GM12878 (cell line): ENCODE data around the gene TNFSF8. TPM values are rescaled to one million over a fixed set of nuclear protein-coding genes. Genes with fewer than 3 reads are reported as not detected.
A peak's percentile ranks its signal among the peaks of the same experiment; 100 is the strongest.

Source experiments
- ATAC-seq: fragments of 200-7000 bp; cut with Tn5 transposase; 3 replicates; pipeline ENCODE4 v1.9.1; 2020; ENCODE audit warnings: mild to moderate bottlenecking, moderate library complexity
- BruUV-seq: library from RNA; stranded (reverse); fragments of 400-500 nt; replicated peaks from 2 replicates; lab custom pipeline; 2021; lab: Mats Ljungman, UMichigan
- CTCF ChIA-PET: fragments of 300-600 bp; sonication (Branson Sonifier 250); formaldehyde crosslinking; extraction: SDS; loops from one replicate; lab custom pipeline; 2021; ENCODE audit warnings: inconsistent platforms; lab: Yijun Ruan, JAX
- POLR2A ChIA-PET: fragments of 350-600 bp; formaldehyde crosslinking; extraction: SDS; loops from one replicate; lab custom pipeline; 2021; ENCODE audit warnings: inconsistent platforms; lab: Charles Lee
- RAD21 ChIA-PET: fragments of 300-600 bp; sonication (Branson Sonifier 250); formaldehyde crosslinking; loops from one replicate; lab custom pipeline; 2023; ENCODE audit warnings: antibody characterized with exemption; ENCODE audit not compliant: unreplicated experiment; lab: Charles Lee
- SMC1A ChIA-PET: fragments of 300-600 bp; sonication (Branson Sonifier 250); formaldehyde crosslinking; loops from one replicate; lab custom pipeline; 2023; ENCODE audit not compliant: unreplicated experiment, uncharacterized antibody; lab: Charles Lee
- DNase-seq: peaks from one replicate; pipeline ENCODE4 v3.0.0-alpha.2; 2011; ENCODE audit warnings: low read depth, low spot score
- FAIRE-seq: peaks from 3 replicates; lab custom pipeline; 2011; peaks lifted over from hg19 to GRCh38; lab: Jason Lieb, UNC
- H2AFZ ChIP-seq: 2 replicates; pipeline ENCODE4 v1.6.0; 2011; ENCODE audit warnings: low read depth, low read length, control low read depth; ENCODE audit not compliant: control insufficient read depth
- H3K27ac ChIP-seq: 2 replicates; pipeline ENCODE4 v1.5.1; 2011; ENCODE audit warnings: control low read depth; ENCODE audit not compliant: control insufficient read depth, insufficient read depth
- H3K27me3 ChIP-seq, 2 experiments: replicated peaks in 1 of 2; 2 replicates each; pipeline versions ENCODE4 v1.6.0 to v1.6.1; 2011; ENCODE audit warnings: low read length in 1 of 2; ENCODE audit not compliant: control insufficient read depth in 2 of 2, insufficient read depth in 2 of 2
- H3K36me3 ChIP-seq, 2 experiments: 2 replicates each; pipeline ENCODE4 v1.5.1; 2011; ENCODE audit warnings: low read length in 1 of 2; ENCODE audit not compliant: control insufficient read depth in 2 of 2, insufficient read depth in 2 of 2
- H3K4me1 ChIP-seq: 2 replicates; pipeline ENCODE4 v1.6.1; 2011; ENCODE audit warnings: mild to moderate bottlenecking, low read length, moderate library complexity, mixed read lengths; ENCODE audit not compliant: control insufficient read depth, insufficient read depth
- H3K4me2 ChIP-seq: 2 replicates; pipeline ENCODE4 v1.6.0; 2011; ENCODE audit warnings: control low read depth; ENCODE audit not compliant: control insufficient read depth, insufficient read depth
- H3K4me3 ChIP-seq: fragments of 200-600 bp; sonication (generic); 2 replicates; pipeline ENCODE4 v1.5.1; 2016
- H3K79me2 ChIP-seq: 2 replicates; pipeline ENCODE4 v1.6.0; 2011; ENCODE audit warnings: low read length; ENCODE audit not compliant: control insufficient read depth, insufficient read depth
- H3K9ac ChIP-seq: 2 replicates; pipeline ENCODE4 v1.8.0; 2011; ENCODE audit warnings: low read length, control low read depth, mixed read lengths; ENCODE audit not compliant: control insufficient read depth, insufficient read depth
- H3K9me3 ChIP-seq: replicated peaks from 3 replicates; pipeline ENCODE4 v1.5.1; 2011; ENCODE audit warnings: mild to moderate bottlenecking, low read length; ENCODE audit not compliant: control insufficient read depth, insufficient read depth
- H4K20me1 ChIP-seq: 2 replicates; pipeline ENCODE4 v1.6.0; 2011; ENCODE audit not compliant: control insufficient read depth, insufficient read depth
- IRF5 ChIP-seq: fragments of 450-650 bp; IDR thresholded peaks from 2 replicates; pipeline ENCODE4 v1.6.1; 2017; ENCODE audit warnings: borderline replicate concordance
- ZNF592 ChIP-seq: fragments of 450-650 bp; IDR thresholded peaks from 2 replicates; pipeline ENCODE4 v1.6.1; 2017; ENCODE audit warnings: mild to moderate bottlenecking, moderate library complexity
- WGBS: methylation state at CpG from one replicate; pipeline ENCODE4 v1.1.6; 2016; ENCODE audit warnings: low lambda C conversion rate; ENCODE audit not compliant: insufficient replicate concordance, insufficient coverage; ENCODE audit errors: missing lambda C conversion rate; 5-methylcytosine and 5-hydroxymethylcytosine counted together
- in situ Hi-C: fragments of 300-500 bp; cut with MboI; formaldehyde crosslinking; loops from 9 replicates; pipeline ENCODE4 v1.14.3; 2018; ENCODE audit warnings: mixed read lengths
- intact Hi-C: fragments of 100-400 bp; cut with micrococcal nuclease; formaldehyde crosslinking; loops from one replicate; pipeline ENCODE4 v1.14.2; 2022; ENCODE audit not compliant: unreplicated experiment
- polyA plus RNA-seq, 11 experiments: library from polyadenylated mRNA; depleted of rRNA in 4 of 11; unstranded in 6 of 11; stranded (reverse) in 5 of 11; fragments of >200 nt; fragmentation: Nextera tagmentation in 4 of 11; fragmentation: Illumina TruSeq in 1 of 11; extraction: Ambion mirVana in 4 of 11; extraction: Trizol in 1 of 11; gene quantifications; 1 replicate in 1 of 11; 2 replicates in 10 of 11; pipeline versions ENCODE4 v1.2.1 to v1.2.3, GENCODE V29; 2011 to 2016; ENCODE audit warnings: inconsistent platforms in 2 of 11, missing spikeins in 2 of 11, low read depth in 1 of 11
- total RNA-seq, 4 experiments: library from RNA; depleted of rRNA in 3 of 4; stranded (reverse); fragments of >200 nt in 3 of 4; fragmentation: Illumina TruSeq in 1 of 4; extraction: Trizol in 1 of 4; gene quantifications; 2 replicates each; pipeline versions ENCODE4 v1.2.1 to v1.2.3, GENCODE V29; 2013 to 2021

The TNFSF8 gene
- total and polyA plus RNA-seq, 10 of the 15 experiments (the other 5 are each of a cell fraction or from before 2014, with no cell fraction given) = 0.10 to 0.29 (median 0.15) TPM; not detected in 7

- H3K27ac ChIP-seq = no peak overlapping the region
- peaks cover 13% of the 10 kb centered on the region for H3K4me1 ChIP-seq
- 0 out of 4 replicates have a peak, but pooled peaks cover 0 to 1% of the 10 kb centered on the region in 2 experiments for H3K27me3 ChIP-seq
- H2AFZ ChIP-seq = no peak overlapping the region
- BruUV-seq = no TSS peak
- TF ChIP-seq ZNF592 = no peak
- TF ChIP-seq IRF5 = no peak
- CTCF ChIA-PET = interaction anchor here (0.7 to 7.6 kb wide), 9 partner anchors 10 to 321 kb away, joined by 3 to 52 read pairs (median 6); partner anchors contain the start of genes ATP6V1G1 and TEX48
- no peaks in the 10 kb centered on the region for H3K9me3 ChIP-seq
- in situ Hi-C loops (no loop called here), intact Hi-C loops (no loop called here)
- 56% methylated on average over 6 of the region's 6 CpGs for WGBS
- SMC1A ChIA-PET = interaction anchor here (0.9 to 5.3 kb wide), 8 partner anchors 9 to 171 kb away, joined by 3 to 33 read pairs (median 4); no protein-coding TSS in a partner anchor
- H3K79me2 ChIP-seq = no peaks in the 10 kb centered on the region
- H3K36me3 ChIP-seq = no peaks in the 10 kb centered on the region
- FAIRE-seq = no peak
- DNase-seq = no peak
- POLR2A ChIA-PET = no interaction called here
- RAD21 ChIA-PET = interaction anchor here (1.0 to 1.5 kb wide), 4 partner anchors 80 to 106 kb away, joined by 3 read pairs; no protein-coding TSS in a partner anchor
- no peak overlapping the region for H3K4me2 ChIP-seq
- H3K9ac ChIP-seq = no peak overlapping the region
- no peaks in the 10 kb centered on the region; the same call in 1 of the 2 replicates for H4K20me1 ChIP-seq
- H3K4me3 ChIP-seq = no peak overlapping the region
- peak; percentile 61 for ATAC-seq
These were observed 21.5 kb downstream of the TNFSF8 start for GRCh38 chr9:114908805-114909448.
